Suprapubic skin (tissue), 4 donors: ENCODE data around the gene RASGEF1C. TPM values are rescaled to one million over a fixed set of nuclear protein-coding genes. Genes with fewer than 3 reads are reported as not detected.

Source experiments
- DNase-seq, 2 donors: peaks; one replicate each; pipeline ENCODE4 v3.0.0-alpha.2; 2019; ENCODE audit warnings: low spot score in 2 of 2
- H3K27ac ChIP-seq: fragments of 200-600 bp; sonication (generic); one replicate; pipeline ENCODE4 v1.5.1; 2019
- H3K27me3 ChIP-seq: fragments of 200-600 bp; sonication (generic); one replicate; pipeline ENCODE4 v1.5.1; 2019
- H3K36me3 ChIP-seq: fragments of 200-600 bp; sonication (generic); one replicate; pipeline ENCODE4 v1.5.1; 2019
- H3K4me1 ChIP-seq: fragments of 200-600 bp; sonication (generic); one replicate; pipeline ENCODE4 v1.5.1; 2019
- H3K4me3 ChIP-seq: fragments of 200-600 bp; sonication (generic); one replicate; pipeline ENCODE4 v1.5.1; 2019; ENCODE audit warnings: mild to moderate bottlenecking
- H3K9me3 ChIP-seq: fragments of 200-600 bp; sonication (generic); one replicate; pipeline ENCODE4 v1.5.1; 2019
- EP300 ChIP-seq: sonication (generic); formaldehyde crosslinking; IDR thresholded peaks from one replicate; pipeline ENCODE4 v1.6.1; 2017; ENCODE audit warnings: antibody characterized with exemption
- POLR2A ChIP-seq, 2 donors: fragments of 450-650 bp; IDR thresholded peaks; one replicate each; pipeline ENCODE4 v1.6.1; 2017; ENCODE audit warnings: antibody characterized with exemption in 2 of 2, mild to moderate bottlenecking in 2 of 2, moderate library complexity in 2 of 2
- POLR2AphosphoS5 ChIP-seq, 3 donors: sonication (generic); formaldehyde crosslinking; IDR thresholded peaks; one replicate each; pipeline ENCODE4 v1.6.1; 2017; ENCODE audit warnings: antibody characterized with exemption in 3 of 3
- WGBS: methylation state at CpG from one replicate; pipeline ENCODE4 v1.1.5; 2018; 5-methylcytosine and 5-hydroxymethylcytosine counted together
- total RNA-seq, 4 donors: library from RNA; depleted of rRNA; stranded (reverse); fragments of >200 nt; gene quantifications; one replicate each; pipeline ENCODE4 v1.1.0, GENCODE V29; 2016
- TF ChIP-seq, protein P1 (sequence below), 2 donors: fragments of 200-600 bp in 1 of 2; fragments of 450-650 bp in 1 of 2; sonication (generic) in 1 of 2; IDR thresholded peaks; one replicate each; pipeline ENCODE4 v1.5.1; 2016 to 2019; ENCODE audit warnings: antibody characterized with exemption in 2 of 2, mild to moderate bottlenecking in 1 of 2, moderate library complexity in 1 of 2

The RASGEF1C gene
- total RNA-seq, 4 donors from 2014 or later, result 0.64 to 0.89 (median 0.81) TPM

DNA sequence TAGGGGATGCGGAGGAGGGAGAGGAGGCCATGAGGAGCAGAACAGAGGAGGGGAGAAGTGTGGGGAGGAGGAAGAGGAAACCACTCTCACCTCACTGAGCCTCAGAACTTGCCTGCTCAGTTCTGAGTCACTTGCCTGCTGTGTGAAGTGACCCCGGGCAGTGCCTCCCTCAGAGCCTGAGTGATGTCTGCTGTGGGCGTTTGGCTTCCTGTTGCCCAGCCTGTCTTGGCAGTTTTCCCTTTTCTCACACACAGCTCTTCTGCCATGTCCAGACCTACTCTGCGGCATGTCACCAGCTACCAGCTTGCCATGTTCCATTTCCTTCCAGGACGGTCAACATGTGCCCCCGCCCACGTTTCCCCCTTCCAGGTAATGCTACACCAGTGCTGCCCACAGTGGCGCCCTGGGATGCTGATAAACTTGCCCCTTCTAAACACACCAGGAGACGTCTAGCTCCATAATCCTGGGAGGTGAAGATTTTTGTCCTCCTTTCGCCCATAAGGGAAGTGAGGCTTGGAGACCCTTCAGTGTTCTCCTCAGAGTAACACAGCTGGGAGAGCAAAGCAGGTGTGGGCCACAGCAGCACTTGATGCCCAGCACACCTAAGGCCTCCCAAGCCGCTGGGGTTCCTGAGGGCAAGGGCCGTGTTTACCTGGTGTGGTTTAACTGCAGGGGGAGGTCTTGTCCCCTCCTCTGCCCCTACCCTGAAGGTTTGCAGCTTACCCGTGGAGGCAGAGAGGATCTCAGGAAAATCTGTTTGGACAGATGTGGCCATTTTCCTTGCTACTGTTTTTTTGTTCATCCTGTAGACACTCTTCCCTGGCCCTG, 73.7 kb downstream of the RASGEF1C start:
- Histone ChIP-seq H3K27ac (no peak overlapping the region), H3K27me3 (peaks cover 28% of the 10 kb centered on the region), H3K4me3 (no peak overlapping the region), H3K9me3 (no peaks in the 10 kb centered on the region), H3K36me3 (no peaks in the 10 kb centered on the region), H3K4me1 (no peaks in the 10 kb centered on the region)
- 59% methylated on average over 12 of the region's 13 CpGs for WGBS
- peak; percentile 43 to 72 for DNase-seq
- TF ChIP-seq POLR2A (IDR thresholded peaks at IDR 0.05) (no peak), EP300 (no peak), POLR2AphosphoS5 (IDR thresholded peaks at IDR 0.05) (no peak)
- TF ChIP-seq, protein P1, sequence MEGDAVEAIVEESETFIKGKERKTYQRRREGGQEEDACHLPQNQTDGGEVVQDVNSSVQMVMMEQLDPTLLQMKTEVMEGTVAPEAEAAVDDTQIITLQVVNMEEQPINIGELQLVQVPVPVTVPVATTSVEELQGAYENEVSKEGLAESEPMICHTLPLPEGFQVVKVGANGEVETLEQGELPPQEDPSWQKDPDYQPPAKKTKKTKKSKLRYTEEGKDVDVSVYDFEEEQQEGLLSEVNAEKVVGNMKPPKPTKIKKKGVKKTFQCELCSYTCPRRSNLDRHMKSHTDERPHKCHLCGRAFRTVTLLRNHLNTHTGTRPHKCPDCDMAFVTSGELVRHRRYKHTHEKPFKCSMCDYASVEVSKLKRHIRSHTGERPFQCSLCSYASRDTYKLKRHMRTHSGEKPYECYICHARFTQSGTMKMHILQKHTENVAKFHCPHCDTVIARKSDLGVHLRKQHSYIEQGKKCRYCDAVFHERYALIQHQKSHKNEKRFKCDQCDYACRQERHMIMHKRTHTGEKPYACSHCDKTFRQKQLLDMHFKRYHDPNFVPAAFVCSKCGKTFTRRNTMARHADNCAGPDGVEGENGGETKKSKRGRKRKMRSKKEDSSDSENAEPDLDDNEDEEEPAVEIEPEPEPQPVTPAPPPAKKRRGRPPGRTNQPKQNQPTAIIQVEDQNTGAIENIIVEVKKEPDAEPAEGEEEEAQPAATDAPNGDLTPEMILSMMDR (IDR thresholded peaks at IDR 0.05), result no peak

DNA sequence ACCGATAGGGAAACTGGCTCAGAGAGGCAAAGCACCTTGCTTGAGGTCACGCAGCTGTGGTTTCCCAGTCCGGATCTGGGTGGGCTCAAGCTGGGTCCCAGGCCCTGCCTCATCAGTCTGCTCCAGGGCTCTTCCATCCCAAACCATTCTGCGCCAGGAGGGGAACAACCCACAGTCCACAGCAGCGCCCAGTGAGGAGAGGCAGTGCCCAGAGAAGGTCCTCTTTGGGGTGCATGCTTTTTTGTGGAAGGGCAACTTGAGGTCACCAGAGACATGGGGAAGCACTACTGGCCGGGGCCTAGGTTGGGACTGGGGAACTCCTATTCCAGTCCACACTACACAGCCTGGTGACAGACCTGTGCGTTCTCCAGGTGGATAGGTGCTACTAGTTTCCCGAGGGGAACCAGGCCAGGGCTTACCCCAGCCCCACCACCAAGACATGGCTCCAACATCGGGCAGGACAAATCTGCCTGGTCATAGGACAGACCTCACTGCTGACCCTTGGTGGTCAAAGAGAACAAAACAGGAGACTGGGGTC, 75.0 kb downstream of the RASGEF1C start:
- Histone ChIP-seq H3K4me3 (no peak overlapping the region), H3K9me3 (no peaks in the 10 kb centered on the region), H3K4me1 (no peaks in the 10 kb centered on the region), H3K27me3 (peaks cover 15% of the 10 kb centered on the region), H3K27ac (no peak overlapping the region), H3K36me3 (no peaks in the 10 kb centered on the region)
- DNase-seq, result peak; percentile 44 to 47
- 67% methylated on average over 5 of the region's 9 CpGs for WGBS
- no peak for TF ChIP-seq POLR2AphosphoS5 (IDR thresholded peaks at IDR 0.05)
- TF ChIP-seq, protein P1 (IDR thresholded peaks at IDR 0.05), result no peak
- TF ChIP-seq EP300, result no peak
- TF ChIP-seq POLR2A (IDR thresholded peaks at IDR 0.05), result no peak

DNA sequence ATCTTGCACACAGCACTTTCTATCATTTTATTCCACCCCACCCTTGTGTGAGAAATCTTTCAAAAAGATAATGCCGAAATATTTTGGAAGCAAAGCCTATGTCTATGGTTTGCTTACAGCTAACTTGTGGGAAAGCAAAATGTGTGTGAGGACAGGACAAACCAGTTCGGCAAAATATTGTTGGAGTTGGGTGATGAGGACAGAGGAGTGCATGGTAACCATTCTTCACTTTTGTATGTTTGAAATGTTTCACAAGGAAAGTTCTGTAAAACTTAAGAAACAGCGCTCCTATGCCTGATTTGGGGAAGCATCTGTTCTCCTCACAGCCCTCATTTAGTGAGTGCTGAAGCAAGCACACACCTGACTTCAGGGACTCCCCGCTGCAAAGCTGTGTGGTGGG, 75.5 kb downstream of the RASGEF1C start:
- H3K27me3 ChIP-seq, result peaks cover 14% of the 10 kb centered on the region
- no peaks in the 10 kb centered on the region for H3K9me3 ChIP-seq
- no peak overlapping the region for H3K27ac ChIP-seq
- DNase-seq, result peak in 1 of 2 donors; percentile 0
- no peaks in the 10 kb centered on the region for H3K36me3 ChIP-seq
- no peaks in the 10 kb centered on the region for H3K4me1 ChIP-seq
- 58% methylated on average over 4 of the region's 4 CpGs for WGBS
- TF ChIP-seq POLR2AphosphoS5 (IDR thresholded peaks at IDR 0.05) (no peak), EP300 (no peak), POLR2A (IDR thresholded peaks at IDR 0.05) (no peak)
- TF ChIP-seq, protein P1 (IDR thresholded peaks at IDR 0.05), result no peak
- H3K4me3 ChIP-seq, result no peak overlapping the region

DNA sequence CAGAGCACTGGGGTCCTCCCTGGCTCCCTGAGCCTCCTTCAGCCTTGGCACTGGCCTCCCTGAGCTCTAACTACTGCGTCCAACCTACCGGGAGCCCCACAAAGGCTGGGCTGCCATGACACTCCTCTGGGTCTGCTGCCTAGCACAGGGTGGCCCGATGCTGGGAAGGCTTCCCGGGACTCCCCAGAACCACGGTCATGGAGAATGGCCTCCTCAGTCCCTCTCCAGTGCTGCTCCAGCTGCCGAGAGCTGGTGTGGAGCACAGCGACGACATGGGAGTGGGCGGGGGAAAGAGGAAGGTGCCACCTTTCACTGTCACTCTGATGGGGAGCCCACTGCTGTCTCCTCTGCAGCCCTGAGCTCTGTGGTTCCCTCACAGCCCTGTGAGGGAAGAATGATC, 76.0 kb downstream of the RASGEF1C start:
- no peak overlapping the region for H3K27ac ChIP-seq
- peak; percentile 49 to 75 for DNase-seq
- TF ChIP-seq POLR2A (IDR thresholded peaks at IDR 0.05), result no peak
- H3K4me3 ChIP-seq, result no peak overlapping the region
- WGBS, result 86% methylated on average over 6 of the region's 9 CpGs
- H3K4me1 ChIP-seq, result no peaks in the 10 kb centered on the region
- H3K9me3 ChIP-seq, result no peaks in the 10 kb centered on the region
- H3K27me3 ChIP-seq, result peaks cover 14% of the 10 kb centered on the region
- H3K36me3 ChIP-seq, result no peaks in the 10 kb centered on the region

DNA sequence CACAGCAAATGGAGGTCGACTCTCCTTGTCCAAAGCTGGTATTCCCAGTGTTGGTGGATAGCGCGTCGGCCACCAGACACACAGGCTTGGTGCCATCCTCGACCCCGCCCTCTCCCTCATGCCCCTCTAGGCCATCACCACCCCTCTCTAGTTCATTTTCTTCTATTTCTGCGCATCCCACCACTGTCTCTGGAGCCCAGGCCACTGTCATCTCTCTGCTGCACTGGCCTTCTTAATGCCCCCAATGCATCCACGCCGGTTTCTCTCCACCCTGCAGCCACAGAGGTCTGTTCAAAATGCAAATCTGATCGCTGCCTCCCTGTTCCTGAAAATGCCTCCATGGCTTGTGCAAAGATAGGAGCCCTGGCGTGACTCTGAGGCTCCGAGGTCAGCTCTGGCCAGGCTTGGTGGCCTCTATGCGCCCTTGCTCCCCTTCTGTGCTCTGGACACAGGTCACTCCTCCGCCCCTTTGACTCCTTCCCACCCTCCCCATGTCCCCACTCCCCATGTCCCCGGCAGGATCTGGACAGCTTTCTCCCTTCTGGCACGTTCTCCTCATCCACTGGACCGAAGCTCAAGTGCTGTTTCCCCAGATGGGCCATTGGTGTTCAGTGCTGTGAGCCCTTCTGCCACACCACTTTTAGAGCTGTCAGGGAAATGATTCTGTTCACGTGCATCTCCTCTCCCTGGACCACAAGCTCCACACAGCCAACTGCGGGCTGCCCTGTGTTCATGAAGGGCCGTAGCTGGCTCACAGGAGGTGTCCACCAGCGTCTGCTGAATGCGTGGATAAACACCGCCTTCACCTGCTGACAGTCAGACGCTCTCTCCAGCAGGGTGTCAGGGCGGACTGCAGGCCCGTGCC, 77.9 kb downstream of the RASGEF1C start:
- H3K9me3 ChIP-seq, result no peaks in the 10 kb centered on the region
- peak; percentile 41 to 58 for DNase-seq
- H3K27ac ChIP-seq, result no peak overlapping the region
- peaks cover 18% of the 10 kb centered on the region for H3K27me3 ChIP-seq
- no peaks in the 10 kb centered on the region for H3K36me3 ChIP-seq
- WGBS, result 83% methylated on average over 26 of the region's 26 CpGs
- no peak overlapping the region for H3K4me3 ChIP-seq
- H3K4me1 ChIP-seq, result peaks cover 6% of the 10 kb centered on the region
- TF ChIP-seq POLR2A (IDR thresholded peaks at IDR 0.05) (no peak), POLR2AphosphoS5 (IDR thresholded peaks at IDR 0.05) (no peak), EP300 (no peak)
- TF ChIP-seq, protein P1 (IDR thresholded peaks at IDR 0.05), result no peak
